Upper lobe of left lung (tissue), 4 donors: ENCODE data around the gene CACNB3.

Source experiments
- POLR2A ChIP-seq, 4 donors: fragments of 450-650 bp; IDR thresholded peaks; one replicate each; pipeline ENCODE4 v1.5.1; 2016 to 2017; ENCODE audit warnings: antibody characterized with exemption in 4 of 4, mild to moderate bottlenecking in 2 of 4
- POLR2AphosphoS5 ChIP-seq, 2 donors: sonication (generic); formaldehyde crosslinking; IDR thresholded peaks; one replicate each; pipeline ENCODE4 v1.5.1; 2017; ENCODE audit warnings: antibody characterized with exemption in 2 of 2
- TF ChIP-seq, protein P1 (sequence below), 6 experiments: fragments of 450-650 bp in 4 of 6; fragments of 200-600 bp in 2 of 6; sonication (generic) in 2 of 6; IDR thresholded peaks; one replicate each; pipeline ENCODE4 v1.5.1; 2016 to 2019; ENCODE audit warnings: antibody characterized with exemption in 6 of 6

DNA sequence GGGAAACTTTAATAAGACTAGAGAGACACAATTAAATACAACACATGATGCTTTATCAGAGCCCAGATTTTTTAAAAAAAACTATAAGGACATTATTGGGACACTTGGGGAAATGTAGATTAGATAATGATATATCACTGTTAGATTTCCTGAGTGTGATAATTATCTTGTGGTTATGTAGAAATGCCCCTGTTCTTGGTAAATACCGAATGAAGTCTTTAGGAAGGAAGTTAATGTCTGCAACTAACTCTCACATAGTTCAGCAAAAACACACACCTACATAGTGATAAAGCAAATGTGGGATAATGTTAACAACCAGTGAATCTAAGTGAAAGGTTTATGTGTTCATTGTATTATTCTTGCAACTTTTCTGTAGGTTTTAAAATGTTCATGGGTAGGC lies 14.6 kb upstream of the CACNB3 start:
- TF ChIP-seq, protein P1, sequence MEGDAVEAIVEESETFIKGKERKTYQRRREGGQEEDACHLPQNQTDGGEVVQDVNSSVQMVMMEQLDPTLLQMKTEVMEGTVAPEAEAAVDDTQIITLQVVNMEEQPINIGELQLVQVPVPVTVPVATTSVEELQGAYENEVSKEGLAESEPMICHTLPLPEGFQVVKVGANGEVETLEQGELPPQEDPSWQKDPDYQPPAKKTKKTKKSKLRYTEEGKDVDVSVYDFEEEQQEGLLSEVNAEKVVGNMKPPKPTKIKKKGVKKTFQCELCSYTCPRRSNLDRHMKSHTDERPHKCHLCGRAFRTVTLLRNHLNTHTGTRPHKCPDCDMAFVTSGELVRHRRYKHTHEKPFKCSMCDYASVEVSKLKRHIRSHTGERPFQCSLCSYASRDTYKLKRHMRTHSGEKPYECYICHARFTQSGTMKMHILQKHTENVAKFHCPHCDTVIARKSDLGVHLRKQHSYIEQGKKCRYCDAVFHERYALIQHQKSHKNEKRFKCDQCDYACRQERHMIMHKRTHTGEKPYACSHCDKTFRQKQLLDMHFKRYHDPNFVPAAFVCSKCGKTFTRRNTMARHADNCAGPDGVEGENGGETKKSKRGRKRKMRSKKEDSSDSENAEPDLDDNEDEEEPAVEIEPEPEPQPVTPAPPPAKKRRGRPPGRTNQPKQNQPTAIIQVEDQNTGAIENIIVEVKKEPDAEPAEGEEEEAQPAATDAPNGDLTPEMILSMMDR (IDR thresholded peaks at IDR 0.05), result no peak
- TF ChIP-seq POLR2A (IDR thresholded peaks at IDR 0.05) (no peak), POLR2AphosphoS5 (IDR thresholded peaks at IDR 0.05) (no peak)
